Heart left ventricle (tissue), 16 donors: ENCODE measurements around the gene SUPT3H. TPM values are rescaled to one million over a fixed set of nuclear protein-coding genes. Genes with fewer than 3 reads are reported as not detected.

Source experiments
- ATAC-seq, 4 donors: fragments of 200-7000 bp; cut with Tn5 transposase; one replicate each; pipeline ENCODE4 v1.9.1; 2020 to 2022; ENCODE audit warnings: moderate library complexity in 4 of 4, mild to moderate bottlenecking in 3 of 4, moderate number of reproducible peaks in 1 of 4
- DNase-seq, 5 donors: peaks; one replicate each; pipeline ENCODE4 v3.0.0-alpha.2; 2020
- H3K27ac ChIP-seq, 12 donors: fragments of 200-600 bp; sonication (generic) in 4 of 12; one replicate each; pipeline versions ENCODE4 v1.5.0 to v1.8.0; 2016 to 2022; ENCODE audit warnings: mild to moderate bottlenecking in 2 of 12
- H3K27me3 ChIP-seq, 9 donors: fragments of 200-600 bp; sonication (generic) in 2 of 9; one replicate each; pipeline versions ENCODE4 v1.5.1 to v1.8.0; 2016 to 2022; ENCODE audit warnings: mild to moderate bottlenecking in 3 of 9
- H3K36me3 ChIP-seq, 9 donors: fragments of 200-600 bp; sonication (generic) in 2 of 9; one replicate each; pipeline versions ENCODE4 v1.5.0 to v1.8.0; 2018 to 2022; ENCODE audit warnings: mild to moderate bottlenecking in 2 of 9
- H3K4me1 ChIP-seq, 12 donors: fragments of 200-600 bp; sonication (generic) in 4 of 12; one replicate each; pipeline versions ENCODE4 v1.5.0 to v1.8.0; 2016 to 2022; ENCODE audit warnings: mild to moderate bottlenecking in 3 of 12
- H3K4me3 ChIP-seq, 12 donors: fragments of 200-600 bp; sonication (generic) in 4 of 12; one replicate each; pipeline versions ENCODE4 v1.5.0 to v1.8.0; 2017 to 2022; ENCODE audit warnings: mild to moderate bottlenecking in 9 of 12, moderate library complexity in 4 of 12
- H3K9me3 ChIP-seq, 12 donors: fragments of 200-600 bp; sonication (generic) in 4 of 12; one replicate each; pipeline versions ENCODE4 v1.5.0 to v1.8.0; 2016 to 2022; ENCODE audit warnings: mild to moderate bottlenecking in 1 of 12
- CTCF ChIP-seq, 12 donors: fragments of 200-600 bp; sonication (generic) in 4 of 12; IDR thresholded peaks; one replicate each; pipeline versions ENCODE4 v1.5.0 to v1.8.0; 2018 to 2022; ENCODE audit warnings: antibody characterized with exemption in 12 of 12, mild to moderate bottlenecking in 5 of 12
- POLR2A ChIP-seq, 2 donors: fragments of 450-650 bp; IDR thresholded peaks; one replicate each; pipeline ENCODE4 v1.6.1; 2017; ENCODE audit warnings: antibody characterized with exemption in 2 of 2, mild to moderate bottlenecking in 2 of 2, moderate library complexity in 2 of 2
- WGBS, 4 donors: extraction: QIAGEN DNeasy Blood & Tissue Kit in 2 of 4; methylation state at CpG; one replicate each; pipeline versions ENCODE4 v1.1.5 to v1.1.7; 2013 to 2018; 5-methylcytosine and 5-hydroxymethylcytosine counted together
- intact Hi-C, 10 donors: fragments of 100-400 bp; cut with DNase I; formaldehyde crosslinking; loops; one replicate each; pipeline versions ENCODE4 v1.11.1 to v1.14.2; 2022
- polyA plus RNA-seq, 2 donors: library from polyadenylated mRNA; stranded (reverse); fragments of 200-250 nt; gene quantifications; one replicate each; pipeline ENCODE4 v1.2.3, GENCODE V29; 2013
- total RNA-seq, 9 donors: library from RNA; depleted of rRNA in 2 of 9; stranded (reverse); fragments of >200 nt in 2 of 9; fragmentation: NEBNext Ultra II Directional in 3 of 9; extraction: Animal tissue kit (Norgen Biotek cat#: 25700) in 3 of 9; gene quantifications; one replicate each; pipeline versions ENCODE4 v1.1.0 to v1.2.4, GENCODE V29; 2016 to 2023
- donor health status: ischemic (EF 13 %, LVEDD 7.1; RV severe dilation, severe dysfunction).
- donor health status: healthy with polysubstance abuse.
- donor health status: DM: no; HTN: yes; CAD: no.
- donor health status: DM: no; HTN: no; CAD: no.
- donor health status: ischemic (EF 25% LVEDD 6.9; RV normal size, moderate dysfunction).
- donor health status: ischemic (EF 25% LVEDD 5.7; RV mildly dilated, moderate dysfunction).
- donor health status: healthy.
- donor health status: DM: yes; HTN: yes; CAD: no.
- donor health status: ischemic (EF 35%, LVEDD 5.7; RV mildly dilated, moderate dysfunction).
- donor health status: nonischemic (EF 11% LVEDD 7.7; RV severe dilation, severe dysfunction).
- donor health status: DM: yes; HTN: yes; CAD: no.
- donor health status: PGD.
- donor health status: ischemic (EF 29% LVEDD 5.4; RV normal size, mild dysfunction).
- donor health status: nonischemic (EF 23%, LVEDD 6.1; RV moderate dilation, normal function).

SUPT3H gene
- total and polyA plus RNA-seq, 11 donors = 1.5 to 8.1 (median 4.1) TPM

- Histone ChIP-seq H3K4me1 (no peaks in the 10 kb centered on the region), H3K9me3 (peaks cover 0 to 1% (median 0%) of the 10 kb centered on the region in 12 donors), H3K4me3 (no peak overlapping the region), H3K27ac (no peak overlapping the region), H3K27me3 (no peaks in the 10 kb centered on the region), H3K36me3 (no peaks in the 10 kb centered on the region)
- ATAC-seq (no peak), DNase-seq (no peak)
- TF ChIP-seq CTCF (IDR thresholded peaks at IDR 0.05) = no peak
- 83 to 91% (median 86%) methylated on average over 1 of the region's 1 CpG for WGBS, 4 donors
- intact Hi-C loops = no loop called here
Observed at GRCh38 chr6:45038226-45038625, 339.5 kb downstream of the SUPT3H start.

GRCh38 chr6:45036103-45036502 lies 341.6 kb downstream of the SUPT3H start:
- no peak for DNase-seq
- WGBS, 4 donors = 91 to 95% (median 94%) methylated on average over 3 of the region's 3 CpGs
- Histone ChIP-seq H3K4me1 (peaks cover 0 to 7% (median 0%) of the 10 kb centered on the region in 12 donors), H3K36me3 (no peaks in the 10 kb centered on the region), H3K9me3 (peaks cover 0 to 3% (median 0%) of the 10 kb centered on the region in 12 donors), H3K27ac (no peak overlapping the region), H3K27me3 (no peaks in the 10 kb centered on the region), H3K4me3 (no peak overlapping the region)
- intact Hi-C loops = no loop called here
- TF ChIP-seq CTCF (IDR thresholded peaks at IDR 0.05) = no peak
- no peak for TF ChIP-seq POLR2A (IDR thresholded peaks at IDR 0.05)
- no peak for ATAC-seq

- no peak overlapping the region for H3K4me3 ChIP-seq
- DNase-seq (no peak), ATAC-seq (no peak)
- TF ChIP-seq CTCF (IDR thresholded peaks at IDR 0.05) (no peak), POLR2A (IDR thresholded peaks at IDR 0.05) (no peak)
- no peak overlapping the region for H3K27ac ChIP-seq
- WGBS, 4 donors = 93 to 99% (median 97%) methylated on average over 2 of the region's 2 CpGs
- intact Hi-C loops = no loop called here
- no peaks in the 10 kb centered on the region for H3K27me3 ChIP-seq
- H3K4me1 ChIP-seq = peaks cover 0 to 7% (median 0%) of the 10 kb centered on the region in 12 donors
- peaks cover 0 to 14% (median 5%) of the 10 kb centered on the region in 12 donors for H3K9me3 ChIP-seq
- H3K36me3 ChIP-seq = no peaks in the 10 kb centered on the region
Observed at GRCh38 chr6:45032426-45032825, 345.3 kb downstream of the SUPT3H start.

- 94 to 98% (median 95%) methylated on average over 1 of the region's 1 CpG for WGBS, 4 donors
- no peak for DNase-seq
- H3K27ac ChIP-seq = no peak overlapping the region
- TF ChIP-seq POLR2A (IDR thresholded peaks at IDR 0.05) = no peak
- no peak for TF ChIP-seq CTCF (IDR thresholded peaks at IDR 0.05)
- peak in 1 of 4 donors; percentile 31 for ATAC-seq
- H3K4me1 ChIP-seq = peaks cover 0 to 7% (median 0%) of the 10 kb centered on the region in 12 donors
- H3K9me3 ChIP-seq = peaks cover 0 to 20% (median 10%) of the 10 kb centered on the region in 12 donors
- no peak overlapping the region for H3K4me3 ChIP-seq
- intact Hi-C loops = no loop called here
- H3K36me3 ChIP-seq = no peaks in the 10 kb centered on the region
- no peaks in the 10 kb centered on the region for H3K27me3 ChIP-seq
Observed at GRCh38 chr6:45031601-45032000, 346.1 kb downstream of the SUPT3H start.
